ENCODE measurements around the gene GALNT18.

GALNT18 gene

GRCh38 chr11:11334607-11335006 lies 287.2 kb downstream of the GALNT18 start:
- DNase-seq: no peak

DNA sequence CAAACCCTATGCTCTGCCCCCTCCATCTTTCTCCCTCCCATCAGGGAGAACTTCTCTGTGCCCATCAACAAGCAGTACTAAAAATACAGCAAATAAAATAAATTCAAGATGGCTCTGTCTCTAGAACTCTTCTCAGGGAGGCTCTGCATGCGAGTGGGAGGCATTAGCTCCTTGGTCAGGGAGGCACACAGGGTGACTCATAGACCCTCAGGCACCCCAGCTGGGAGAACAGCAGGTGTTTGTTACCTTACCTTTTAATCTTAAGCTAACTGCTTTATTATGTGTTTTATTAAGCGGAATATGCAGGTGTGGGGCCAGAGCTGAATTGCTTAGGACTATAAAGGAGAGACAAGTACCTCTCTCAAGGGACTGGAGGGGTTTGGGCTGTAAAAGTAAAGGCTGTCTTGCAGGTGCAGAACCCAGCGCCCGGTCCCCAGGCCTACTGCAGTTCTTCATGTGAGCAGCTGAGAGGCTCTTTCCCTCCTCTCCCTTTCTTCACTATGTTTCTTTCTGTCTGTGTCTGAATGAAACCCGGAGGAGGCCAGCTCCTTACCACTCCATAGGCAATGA lies 289.6 kb downstream of the GALNT18 start:
- DNase-seq: no peak

DNA sequence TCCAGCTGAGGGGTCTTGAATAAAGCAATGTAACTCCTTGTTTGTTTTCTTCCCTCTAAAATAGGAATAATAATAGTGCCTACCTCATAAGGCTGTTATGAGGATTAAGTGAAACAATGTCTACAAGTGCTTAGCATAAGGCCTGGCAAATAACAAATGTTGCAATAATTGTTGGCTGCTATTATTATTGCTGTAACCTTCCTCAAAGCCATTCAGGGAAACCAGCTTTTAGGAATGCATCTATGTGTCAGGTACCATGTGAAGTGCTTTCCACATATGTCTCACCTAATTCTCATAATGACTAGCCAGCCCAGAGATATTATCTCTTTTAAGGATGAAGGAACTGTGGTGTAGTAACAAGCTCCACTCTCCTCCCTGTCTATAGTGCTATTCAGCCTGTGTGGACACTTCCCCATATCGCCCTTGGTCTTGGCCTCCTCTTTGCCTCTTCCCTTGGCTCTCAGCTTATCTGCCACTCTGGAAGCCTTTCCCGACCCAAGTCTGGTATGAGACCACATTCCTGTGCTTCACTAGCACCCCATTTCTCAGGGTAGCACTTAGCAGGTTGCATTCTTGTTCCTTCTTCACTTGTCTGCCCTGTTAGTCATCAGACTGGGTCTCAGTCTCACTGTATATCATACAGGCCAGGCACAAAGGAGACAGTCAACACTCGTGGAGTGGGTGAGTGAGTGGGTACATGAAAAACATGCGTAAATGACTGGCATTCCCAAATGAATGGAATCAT lies 292.6 kb downstream of the GALNT18 start:
- no peak for DNase-seq

- no peak for DNase-seq
These were observed 297.7 kb downstream of the GALNT18 start for GRCh38 chr11:11324090-11324489.

GRCh38 chr11:11322101-11322500 lies 299.7 kb downstream of the GALNT18 start:
- DNase-seq: no peak

DNA sequence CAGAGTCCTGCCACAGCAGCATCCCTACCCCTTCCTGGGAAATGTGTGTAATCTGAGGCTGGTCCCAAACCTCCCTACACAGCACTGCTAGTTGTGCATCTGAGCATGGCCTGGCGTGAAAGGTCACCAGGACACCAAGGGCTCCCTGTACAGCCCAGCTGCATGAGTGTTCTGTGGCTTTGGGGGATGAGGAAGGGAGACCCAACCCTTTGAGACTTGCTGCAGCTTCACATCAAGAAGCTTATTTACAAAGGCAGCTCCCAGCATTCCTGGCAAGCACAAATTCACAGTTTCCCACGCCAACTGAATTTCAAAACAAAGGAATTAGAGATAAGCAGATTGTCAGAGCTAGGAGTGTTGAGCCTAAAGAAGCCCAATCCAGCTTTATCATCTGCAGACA lies 301.0 kb downstream of the GALNT18 start:
- DNase-seq: no peak

DNA sequence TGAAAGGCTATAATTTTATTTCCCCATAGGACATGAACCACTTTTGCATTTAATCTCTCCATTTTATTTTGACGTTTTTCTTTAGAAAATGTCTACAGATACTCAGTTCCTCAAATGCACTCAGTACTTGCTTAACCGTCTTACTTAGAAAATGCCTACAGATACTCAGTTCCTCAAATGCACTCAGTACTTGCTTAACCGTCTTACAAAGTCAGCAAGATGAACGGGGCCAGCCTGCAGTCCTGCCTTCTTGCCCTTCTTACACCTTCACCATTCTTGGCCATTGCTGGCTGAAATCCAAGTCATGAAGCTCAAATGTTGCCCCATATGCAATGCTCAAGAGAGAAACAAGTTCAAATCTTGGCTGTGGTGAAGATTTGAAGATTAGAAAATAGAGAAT lies 302.8 kb downstream of the GALNT18 start:
- DNase-seq: no peak

DNA sequence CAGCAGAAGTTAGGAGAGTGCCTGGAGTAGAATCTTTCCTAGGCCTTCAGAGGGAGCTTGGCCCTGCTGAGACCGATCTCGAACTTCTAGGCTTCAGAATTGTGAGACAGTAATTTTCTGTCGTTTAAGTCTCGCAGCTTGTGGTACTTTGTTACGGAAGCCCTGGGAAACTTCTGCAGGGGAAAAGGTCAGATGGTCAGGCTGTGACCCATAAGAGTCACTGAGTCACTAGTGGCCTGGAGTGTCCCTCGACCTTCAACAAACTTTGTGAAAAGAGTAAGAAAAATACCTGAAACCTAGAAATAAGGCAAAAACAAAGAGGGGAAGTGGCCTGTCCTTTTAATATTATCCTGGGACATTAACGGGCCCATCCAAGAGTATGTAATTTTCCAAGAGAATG lies 303.3 kb downstream of the GALNT18 start:
- DNase-seq: no peak

DNA sequence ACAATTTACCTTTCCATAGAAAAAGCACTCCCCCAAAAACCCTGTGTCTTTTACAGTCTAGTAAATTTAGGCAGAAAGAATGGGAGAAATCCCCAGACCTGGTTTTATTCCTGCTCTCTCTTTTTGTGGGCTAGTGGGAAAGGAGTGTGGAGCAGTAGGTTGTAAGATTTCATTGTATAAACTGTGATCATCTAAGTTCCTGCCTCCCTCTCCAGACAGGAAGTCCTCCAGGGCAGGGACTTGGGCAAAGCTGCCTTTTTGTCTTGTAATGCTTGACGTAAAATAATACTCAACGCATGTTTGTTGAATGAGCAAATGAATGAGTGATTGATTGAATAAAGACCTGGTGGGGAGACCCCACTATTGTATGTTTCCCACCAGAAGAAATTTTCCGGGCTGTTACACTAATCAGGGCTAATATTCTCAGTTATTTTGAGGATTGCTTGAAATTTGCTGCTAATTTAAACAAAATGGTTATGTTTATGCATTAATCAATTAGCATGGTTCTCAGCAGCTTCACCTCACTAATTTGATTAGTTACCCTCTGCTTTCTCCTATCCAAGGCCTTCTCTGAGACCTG lies 305.1 kb downstream of the GALNT18 start:
- DNase-seq: no peak

- no peak for DNase-seq
These were observed 307.7 kb downstream of the GALNT18 start for GRCh38 chr11:11313902-11314692.

DNA sequence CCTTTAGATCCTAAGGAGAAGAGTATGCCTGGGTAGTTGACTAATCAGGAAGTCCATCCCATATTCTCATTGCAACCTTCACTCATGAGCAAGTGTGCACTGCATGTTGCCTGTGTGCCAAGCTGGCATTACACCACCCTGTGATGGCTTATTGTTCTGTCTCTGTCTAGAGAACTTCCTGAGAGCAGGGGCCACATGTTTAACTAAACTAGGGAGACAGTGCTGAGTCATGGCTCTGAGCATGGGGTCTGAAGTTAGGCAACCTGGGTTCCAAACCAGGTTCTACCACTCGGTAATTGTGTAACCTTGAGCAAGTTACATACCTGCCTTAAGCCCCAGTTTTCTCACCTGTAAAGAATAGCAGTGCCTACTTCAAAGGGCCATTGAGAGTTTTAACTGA lies 308.4 kb downstream of the GALNT18 start:
- no peak for DNase-seq

DNA sequence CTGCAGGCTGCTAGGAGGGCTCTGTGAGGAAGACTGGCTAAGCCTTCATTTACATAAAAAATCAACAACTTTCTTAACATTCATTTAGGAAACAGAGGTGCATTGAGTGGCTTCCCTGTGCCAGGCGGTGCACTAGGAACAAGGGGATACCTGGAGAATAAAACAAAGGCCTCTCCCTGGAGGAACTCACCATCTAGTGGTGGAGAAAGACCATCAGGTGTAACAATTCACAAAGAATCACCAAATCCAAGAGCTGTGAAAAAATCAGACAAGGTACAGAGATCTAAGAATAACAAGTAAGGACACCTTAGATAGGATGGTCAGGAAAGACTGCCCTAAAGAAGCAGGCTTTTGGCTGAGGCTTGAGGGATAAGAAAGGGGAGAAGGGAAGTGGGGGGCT lies 309.1 kb downstream of the GALNT18 start:
- no peak for DNase-seq

DNA sequence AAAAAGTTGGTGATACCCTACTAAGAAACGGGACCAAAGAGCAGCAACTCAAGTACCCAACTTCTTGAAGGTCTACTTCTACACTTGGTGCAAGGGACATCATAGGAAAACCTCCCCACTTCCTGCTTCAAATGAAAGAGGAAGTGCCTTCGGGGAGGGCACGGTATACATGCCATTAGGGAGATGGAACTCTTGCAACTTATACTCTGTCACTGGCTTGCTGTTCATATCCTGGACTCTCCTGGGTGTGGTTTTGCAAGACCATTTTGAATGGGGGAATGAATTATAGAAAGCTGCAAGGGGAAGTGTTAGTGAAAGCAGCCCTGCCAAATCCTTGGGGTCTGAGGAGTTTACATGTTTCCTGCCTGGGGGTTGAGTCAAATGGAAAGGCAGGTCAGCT lies 310.6 kb downstream of the GALNT18 start:
- no peak for DNase-seq

GRCh38 chr11:11309906-11310305 lies 311.9 kb downstream of the GALNT18 start:
- DNase-seq: no peak

DNA sequence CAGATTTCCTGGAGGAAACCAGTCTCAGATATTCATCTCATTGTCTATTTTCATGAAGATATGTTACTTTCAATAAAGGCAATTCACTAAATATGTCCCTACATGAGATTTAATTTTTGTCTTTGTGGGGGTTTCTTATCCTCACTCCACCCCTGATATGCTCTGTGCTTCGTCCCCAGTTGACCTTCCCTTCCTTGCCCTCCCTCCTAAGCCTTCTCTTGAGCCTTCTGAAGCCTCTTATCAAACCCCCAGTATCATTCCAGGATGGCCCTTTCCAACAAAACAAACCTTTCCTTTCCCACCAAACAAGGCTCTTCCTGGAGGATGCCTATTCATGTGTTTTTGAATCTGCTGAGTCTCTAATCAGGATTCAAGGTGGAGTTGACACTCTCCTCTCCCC lies 313.6 kb downstream of the GALNT18 start:
- DNase-seq: no peak

DNA sequence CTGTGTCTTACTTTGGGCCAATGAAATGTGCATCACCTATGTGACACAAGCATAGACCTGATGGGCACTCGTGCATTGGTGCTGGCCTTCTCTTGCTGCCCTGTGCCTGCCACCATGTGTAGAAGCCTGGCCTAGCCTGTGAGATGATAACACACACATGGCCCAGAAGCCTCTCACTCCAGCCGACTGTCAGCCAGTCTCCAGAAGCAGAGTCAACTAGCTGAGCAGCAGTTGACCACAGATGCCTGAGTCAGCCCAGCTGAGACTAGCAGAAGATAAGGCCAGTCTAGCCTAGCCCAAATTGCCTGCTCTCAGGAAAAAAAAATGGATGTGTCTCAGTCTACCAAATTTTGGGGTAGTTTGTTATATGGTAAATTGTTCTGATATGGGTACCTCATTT lies 314.9 kb downstream of the GALNT18 start:
- no peak for DNase-seq

- DNase-seq: no peak
These were observed 317.3 kb downstream of the GALNT18 start for GRCh38 chr11:11304550-11304949.

DNA sequence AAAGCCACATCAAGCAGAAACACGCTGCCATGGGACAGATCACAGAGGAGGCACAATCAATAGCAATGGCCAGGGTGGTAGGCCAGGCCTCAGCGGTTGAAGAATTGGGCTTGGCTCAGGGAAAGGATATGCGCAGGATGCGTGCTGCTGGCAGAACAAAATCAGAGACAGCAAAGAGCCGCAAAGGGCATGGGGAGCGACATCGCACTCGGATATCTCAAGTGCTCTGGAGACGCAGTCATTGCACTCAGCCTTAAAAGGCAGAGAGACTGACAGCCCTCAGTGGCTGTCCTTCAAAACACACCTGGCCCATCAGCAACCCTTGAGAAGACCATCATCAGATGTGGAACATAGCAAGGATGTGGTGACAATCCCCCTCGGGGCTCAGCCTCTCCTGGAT lies 319.2 kb downstream of the GALNT18 start:
- DNase-seq: no peak

DNA sequence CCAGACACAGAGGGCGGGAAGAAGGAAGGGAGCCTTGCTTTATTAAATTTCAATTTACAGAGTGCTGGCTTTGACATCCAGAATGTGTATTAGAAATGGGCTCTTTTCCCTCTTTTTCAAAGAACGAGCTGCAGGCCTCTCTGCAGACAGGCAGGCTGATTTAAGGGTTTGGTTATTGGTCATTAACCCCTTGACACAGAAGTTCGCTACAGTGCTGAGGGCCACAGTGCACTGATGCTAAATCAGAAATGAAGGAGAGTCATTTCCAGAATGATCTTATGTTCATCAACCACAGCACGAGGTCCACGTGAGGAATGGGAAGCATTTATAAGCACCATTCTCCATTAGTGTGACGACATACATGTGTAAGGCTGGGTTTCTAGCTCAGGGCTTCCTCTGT lies 320.6 kb downstream of the GALNT18 start:
- no peak for DNase-seq

- DNase-seq: no peak
These were observed 324.2 kb downstream of the GALNT18 start for GRCh38 chr11:11297578-11297977.

DNA sequence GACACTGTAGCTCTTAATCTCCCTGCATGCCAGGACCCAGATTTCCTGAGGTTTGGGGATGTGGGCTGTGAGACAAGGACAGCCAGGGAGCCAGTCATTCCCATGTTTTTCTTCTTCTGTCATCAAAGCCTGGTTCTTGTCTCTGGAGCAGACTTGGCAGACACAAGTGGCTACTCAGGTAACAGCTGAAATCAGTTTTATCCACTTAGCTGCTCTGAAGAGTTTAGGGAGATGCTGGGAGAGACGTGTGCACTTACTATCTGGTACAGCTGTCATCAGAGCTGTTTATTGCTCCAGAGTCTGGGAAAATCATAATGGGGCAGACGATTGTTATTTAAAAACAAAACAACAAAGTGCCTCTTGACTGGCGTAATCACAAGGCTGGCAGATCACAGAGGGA lies 325.4 kb downstream of the GALNT18 start:
- DNase-seq: no peak

GRCh38 chr11:11294551-11294855 lies 327.3 kb downstream of the GALNT18 start:
- DNase-seq: no peak

DNA sequence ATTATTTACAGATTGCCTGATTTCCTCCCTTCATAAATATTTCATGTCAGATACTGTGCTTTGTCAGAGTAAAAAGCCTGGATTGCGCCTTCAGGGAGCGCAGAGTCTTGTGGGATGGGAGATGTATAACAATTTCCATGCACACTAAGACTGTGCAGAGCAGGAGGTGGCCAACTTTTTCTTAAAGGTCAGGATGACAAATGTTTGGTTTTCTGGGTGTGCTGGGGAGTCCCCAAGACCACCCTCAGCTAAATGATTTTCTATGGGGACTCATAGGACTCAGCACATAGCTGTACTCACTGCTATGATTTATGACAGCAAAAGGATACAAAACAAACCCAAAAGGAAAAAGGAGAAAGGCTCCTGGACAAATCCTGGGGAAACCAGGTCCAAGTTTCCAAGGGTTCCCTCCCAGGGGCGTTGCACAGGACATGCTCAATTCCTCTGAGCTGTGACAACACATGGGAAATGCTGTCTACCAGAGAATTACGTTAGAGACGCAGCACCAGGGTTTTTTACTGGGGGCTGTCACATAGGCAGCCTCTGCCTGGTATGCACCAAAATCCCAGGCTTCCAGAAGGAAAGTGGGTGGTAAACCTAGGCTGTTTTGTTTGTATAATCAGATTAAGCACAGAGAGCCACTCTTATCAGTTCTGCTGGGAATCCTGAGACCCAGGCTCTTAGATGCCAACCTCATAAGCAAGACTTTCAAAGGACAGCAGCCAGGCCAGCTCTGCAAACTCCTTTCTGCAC lies 327.8 kb downstream of the GALNT18 start:
- no peak for DNase-seq
